HTERT RPE-1 (cell line): ENCODE measurements around the gene TEPSIN.

Source experiments
- in situ Hi-C: fragments of 300-500 bp; cut with MboI; formaldehyde crosslinking; loops from 4 replicates; pipeline ENCODE4 v1.14.3; 2020; ENCODE audit warnings: low sequenced_read_pairs

The TEPSIN gene

DNA sequence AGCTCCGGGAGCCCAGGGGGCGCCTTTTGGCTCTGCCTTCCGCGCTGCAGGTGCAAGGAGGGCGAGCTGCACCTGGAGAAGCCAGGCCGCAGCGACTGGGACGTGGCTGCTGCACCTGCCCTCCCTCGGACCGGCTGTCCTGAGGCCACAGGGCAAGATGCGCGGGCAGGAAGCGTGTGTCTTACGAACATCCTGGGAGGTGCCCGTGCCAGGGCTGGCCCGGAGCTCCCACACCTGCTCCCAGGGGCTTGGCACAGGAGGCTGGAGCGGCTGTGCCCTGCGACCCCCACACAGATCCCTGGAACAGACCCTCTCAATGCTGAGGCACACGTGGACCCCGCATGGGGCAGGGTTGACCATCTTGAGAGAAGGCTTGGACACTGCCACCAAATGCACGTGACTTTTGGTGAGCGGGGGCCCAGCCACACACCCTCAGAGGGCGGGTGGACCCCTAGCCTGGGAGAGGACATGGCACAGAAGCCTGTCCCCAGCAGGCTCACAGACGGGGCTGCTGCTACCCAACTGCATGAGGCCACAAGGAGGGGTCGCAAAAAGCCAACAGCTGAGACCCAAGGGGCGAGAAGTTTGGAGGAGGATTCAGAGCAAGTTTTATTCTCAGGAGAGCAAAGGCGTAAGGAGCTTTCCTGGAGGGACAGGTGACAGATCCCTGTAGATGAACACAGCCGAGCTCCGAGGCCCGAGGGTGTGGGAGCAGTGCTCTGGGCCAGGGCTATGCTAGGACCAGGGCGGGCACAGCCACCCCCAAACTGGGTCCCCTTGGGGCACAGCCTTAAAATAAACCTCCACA is 11.6 kb upstream of the TEPSIN start:
- in situ Hi-C loops = no loop called here

DNA sequence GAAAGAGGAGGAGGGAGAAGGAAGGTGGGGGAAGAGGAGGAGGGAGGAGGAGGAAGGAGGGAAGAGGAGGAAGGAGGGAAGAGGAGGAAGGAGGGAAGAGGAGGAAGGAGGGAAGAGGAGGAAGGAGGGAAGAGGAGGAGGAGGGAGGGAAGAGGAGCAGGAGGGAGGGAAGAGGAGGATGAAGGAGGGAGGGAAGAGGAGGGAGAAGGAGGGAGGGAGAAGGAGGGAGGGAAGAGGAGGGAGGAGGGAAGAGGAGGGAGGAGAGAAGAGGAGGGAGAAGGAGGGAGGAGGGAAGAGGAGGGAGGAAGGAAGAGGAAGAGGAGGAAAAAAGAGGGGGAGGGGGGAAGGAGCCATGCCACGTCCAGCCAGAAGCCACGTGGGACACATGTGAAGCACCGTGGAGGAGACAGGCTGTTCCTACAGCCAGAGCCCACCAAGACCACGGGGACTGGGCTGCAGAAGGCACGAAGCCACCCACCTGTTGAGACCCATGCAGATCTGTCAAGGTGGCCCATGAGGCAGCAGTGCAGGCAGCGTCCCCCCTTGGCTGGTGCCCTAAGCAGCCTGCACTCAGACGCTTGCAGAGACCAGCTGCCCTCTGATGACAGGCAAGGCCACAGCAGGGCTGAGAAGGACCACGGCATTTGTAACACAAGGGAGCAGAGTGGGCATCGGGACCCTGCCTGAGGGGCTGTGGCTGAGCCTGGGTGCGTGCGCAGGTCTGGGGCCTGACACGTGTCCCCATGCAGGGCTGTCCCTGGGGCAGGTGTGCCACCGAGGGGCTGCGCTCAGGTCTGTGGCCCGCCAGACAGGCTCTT is 10.6 kb upstream of the TEPSIN start:
- in situ Hi-C loops = no loop called here

DNA sequence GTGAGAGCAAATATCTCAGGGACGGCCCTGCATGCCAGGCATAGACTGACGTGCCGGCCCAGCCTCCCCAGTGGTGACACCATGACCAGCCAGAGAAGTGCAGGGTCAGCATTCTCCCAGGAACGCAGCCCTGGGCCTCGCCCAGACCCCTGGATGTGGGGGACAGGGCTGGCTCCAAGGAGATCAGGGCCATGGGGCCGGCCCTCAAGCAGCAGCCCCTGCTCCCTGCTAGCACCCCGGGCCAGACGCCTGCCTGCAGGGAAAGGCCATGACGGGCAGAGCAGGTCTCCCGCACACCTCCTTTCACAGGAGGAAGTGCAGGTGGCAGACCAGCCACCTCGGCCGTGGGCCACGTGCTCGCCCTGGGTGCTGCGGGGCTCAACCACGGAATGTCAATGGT is 9.8 kb upstream of the TEPSIN start:
- in situ Hi-C loops = no loop called here

DNA sequence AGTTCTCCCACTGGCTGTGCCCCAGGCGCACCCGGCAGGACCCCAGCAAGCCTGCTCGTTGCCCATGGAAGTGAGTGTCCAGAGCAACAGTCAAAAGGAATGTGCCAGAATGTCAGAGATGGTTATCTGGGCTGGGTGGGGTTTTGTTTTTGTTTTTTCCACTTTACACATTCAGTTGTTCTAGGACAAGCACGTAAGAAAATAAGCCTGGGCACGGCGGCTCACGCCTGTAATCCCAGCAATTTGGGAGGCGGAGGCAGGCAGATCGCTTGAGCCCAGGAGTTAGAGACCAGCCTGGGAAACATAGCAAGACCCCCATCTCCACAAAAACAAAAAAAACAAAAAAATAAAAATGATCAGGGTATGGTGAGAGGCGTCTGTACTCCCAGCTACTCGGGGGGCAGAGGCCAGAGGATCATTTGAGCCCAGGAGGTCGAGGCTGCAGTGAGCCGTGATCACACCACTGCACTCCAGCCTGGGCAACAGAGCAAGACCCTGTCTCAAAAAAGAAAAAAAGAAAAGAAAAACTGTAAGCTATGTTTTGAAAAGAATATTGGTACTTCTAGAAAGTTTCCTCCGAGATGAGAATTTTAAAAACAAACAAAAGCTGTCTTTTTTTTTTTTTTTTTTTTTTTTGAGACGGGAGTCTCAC is 8.6 kb upstream of the TEPSIN start:
- in situ Hi-C loops = no loop called here

DNA sequence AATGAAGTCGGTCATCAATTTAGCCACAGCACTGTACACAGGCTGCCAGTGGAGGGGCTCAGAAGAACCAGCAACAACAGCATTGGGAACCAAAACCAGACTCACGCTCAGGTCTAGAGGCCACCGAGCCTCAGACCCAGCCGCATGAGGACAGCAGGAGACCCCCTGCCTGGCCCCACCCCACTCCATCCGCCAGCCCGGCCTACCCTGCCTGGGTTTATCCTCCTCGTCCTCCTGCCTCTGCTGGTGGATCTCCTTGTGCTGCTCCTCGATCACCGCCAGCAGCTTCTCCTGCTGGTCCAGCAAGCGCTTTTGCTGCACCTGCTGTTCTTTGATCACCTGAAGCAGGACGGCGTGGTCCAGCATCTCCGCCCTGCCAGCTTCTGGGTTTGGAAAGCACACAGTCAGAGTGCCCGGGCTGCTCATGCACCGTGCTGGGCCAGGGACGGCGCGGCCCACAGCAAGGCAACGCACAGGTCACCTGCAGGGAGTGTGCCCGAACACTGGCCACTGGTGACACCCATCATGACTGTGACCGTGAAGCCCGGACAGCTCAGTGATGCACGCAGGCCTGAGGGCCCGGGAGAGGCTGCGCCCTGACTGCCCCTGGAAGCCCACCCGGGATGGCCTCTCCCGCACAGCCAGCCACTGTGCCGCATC is 8.0 kb upstream of the TEPSIN start:
- in situ Hi-C loops = no loop called here

DNA sequence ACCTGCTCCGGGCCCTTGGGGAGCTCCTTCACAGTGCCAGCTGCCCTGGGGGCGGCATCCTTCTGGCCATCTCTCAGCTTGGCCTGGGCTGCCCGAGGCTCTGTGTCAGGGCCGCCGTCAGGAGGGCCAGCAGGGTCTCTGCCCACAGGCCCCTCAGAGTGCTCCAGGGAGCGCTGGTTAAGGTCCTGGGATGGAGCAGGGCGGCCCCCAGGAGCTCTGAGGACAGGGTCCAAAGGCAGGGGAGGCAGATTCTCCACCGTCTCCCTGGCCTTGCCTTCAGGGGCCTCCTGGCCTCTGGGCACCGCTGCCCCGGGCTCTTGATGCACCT is 7.5 kb upstream of the TEPSIN start:
- in situ Hi-C loops = no loop called here

DNA sequence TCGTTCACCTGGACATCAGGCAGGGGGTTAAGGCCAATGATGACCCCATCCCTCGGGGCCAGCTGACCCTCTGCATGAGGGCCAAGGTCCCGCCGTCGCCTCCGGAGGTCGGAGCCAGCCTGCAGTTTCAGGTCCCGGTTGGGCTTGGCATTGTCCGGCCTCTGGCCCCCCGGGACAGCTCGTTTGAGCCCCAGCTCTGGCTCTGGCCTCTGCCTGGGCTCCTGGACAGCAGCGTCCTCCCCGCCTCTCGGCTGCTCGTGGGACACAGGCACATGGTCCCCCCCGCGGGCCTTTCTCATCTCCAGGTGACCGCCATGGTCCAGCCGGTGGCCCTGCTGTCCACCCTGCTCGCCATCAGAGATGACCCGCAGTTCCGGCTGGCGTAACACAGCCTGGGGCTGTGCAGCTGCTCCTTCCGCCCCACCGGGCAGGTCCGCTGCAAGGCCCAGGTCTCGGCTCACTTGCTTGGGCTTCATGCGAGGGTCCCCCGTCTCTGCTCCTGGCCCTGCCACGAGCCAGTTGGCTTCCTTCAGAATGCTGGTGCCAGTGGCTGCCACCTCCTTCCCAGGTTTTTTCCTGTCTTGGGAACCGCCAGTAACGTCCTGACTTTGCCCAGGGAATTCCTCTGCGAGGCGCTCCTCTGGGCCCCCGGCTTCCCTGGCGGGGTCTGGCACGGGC is 6.9 kb upstream of the TEPSIN start:
- in situ Hi-C loops = no loop called here

DNA sequence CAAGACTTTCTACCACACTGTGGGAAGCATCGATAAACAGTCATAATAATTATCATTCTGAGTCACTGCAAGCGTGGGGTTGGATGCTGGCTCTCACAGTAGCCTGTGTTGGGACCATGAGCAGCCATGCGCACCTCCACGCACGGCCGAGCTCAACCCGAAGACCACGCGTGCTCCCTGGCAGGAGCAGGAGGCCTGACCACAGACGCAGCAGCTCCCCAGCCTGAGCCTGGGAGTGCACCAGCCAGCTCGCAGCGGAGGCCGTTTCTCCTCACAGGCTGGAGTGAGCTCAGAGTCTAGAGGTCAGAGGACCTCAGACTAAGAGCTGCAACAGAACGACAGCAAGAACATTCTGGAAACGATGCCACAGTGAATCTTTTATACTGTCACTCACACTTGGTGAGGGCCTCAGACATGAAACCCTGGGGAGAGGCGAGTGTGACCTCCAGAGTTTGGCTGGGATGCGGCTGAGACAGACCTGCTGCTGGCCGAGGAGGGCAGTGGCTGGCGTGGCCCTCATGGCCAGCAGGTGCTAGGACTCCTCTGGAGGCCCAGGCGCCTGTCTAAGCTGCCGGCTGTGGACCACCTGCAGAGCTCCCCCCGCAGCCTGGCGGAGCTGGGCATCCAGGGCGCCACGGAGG is 6.3 kb upstream of the TEPSIN start:
- in situ Hi-C loops = no loop called here

DNA sequence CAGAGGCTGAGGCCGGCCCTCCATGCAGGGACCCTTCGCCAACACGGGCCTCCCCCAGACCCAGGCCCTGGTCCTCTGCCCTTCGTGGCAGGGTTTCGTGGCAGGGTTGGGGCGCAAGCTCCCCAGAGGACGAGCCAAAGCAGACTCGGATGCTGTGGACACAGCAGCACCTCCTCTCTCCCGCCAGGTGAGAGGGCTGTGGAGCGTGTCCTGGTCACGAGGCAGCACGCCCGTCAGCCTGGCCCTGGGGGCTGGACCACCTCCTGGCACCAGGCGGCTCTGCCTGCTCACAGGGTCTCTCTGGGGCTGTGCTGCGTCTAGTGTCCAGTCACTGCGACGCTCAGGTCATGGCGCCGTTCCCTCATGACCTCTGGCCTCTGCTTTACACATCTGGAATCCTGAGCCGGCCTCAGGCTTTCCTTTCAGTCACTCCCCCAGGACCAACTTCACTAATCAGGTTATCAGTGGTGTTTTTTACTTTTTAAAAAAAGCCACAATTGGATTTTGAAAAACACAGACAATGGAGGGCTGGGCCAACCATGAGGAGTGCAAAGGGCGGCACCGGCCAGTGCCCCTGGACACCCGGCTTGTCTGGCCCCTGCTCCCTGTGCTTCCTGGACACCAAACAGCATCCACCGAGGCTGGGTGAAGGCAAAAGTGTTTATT is 5.6 kb upstream of the TEPSIN start:
- in situ Hi-C loops = no loop called here

DNA sequence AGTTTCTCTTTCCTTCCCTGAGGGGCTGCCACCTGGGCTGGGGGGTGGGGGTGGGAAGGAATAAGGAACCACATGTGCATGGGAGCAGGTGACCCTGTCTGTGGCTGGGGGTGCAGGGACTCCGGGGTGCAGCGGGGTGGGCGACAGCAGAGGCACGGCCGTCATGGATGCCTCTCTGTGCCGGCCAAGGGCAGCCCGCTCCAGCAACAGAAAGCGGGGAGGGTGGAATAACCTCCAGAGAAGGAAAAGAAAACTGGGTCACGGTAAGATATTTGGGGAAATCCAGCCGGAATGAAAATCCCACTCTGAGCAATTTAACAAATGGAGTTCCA is 4.4 kb upstream of the TEPSIN start:
- in situ Hi-C loops = no loop called here

DNA sequence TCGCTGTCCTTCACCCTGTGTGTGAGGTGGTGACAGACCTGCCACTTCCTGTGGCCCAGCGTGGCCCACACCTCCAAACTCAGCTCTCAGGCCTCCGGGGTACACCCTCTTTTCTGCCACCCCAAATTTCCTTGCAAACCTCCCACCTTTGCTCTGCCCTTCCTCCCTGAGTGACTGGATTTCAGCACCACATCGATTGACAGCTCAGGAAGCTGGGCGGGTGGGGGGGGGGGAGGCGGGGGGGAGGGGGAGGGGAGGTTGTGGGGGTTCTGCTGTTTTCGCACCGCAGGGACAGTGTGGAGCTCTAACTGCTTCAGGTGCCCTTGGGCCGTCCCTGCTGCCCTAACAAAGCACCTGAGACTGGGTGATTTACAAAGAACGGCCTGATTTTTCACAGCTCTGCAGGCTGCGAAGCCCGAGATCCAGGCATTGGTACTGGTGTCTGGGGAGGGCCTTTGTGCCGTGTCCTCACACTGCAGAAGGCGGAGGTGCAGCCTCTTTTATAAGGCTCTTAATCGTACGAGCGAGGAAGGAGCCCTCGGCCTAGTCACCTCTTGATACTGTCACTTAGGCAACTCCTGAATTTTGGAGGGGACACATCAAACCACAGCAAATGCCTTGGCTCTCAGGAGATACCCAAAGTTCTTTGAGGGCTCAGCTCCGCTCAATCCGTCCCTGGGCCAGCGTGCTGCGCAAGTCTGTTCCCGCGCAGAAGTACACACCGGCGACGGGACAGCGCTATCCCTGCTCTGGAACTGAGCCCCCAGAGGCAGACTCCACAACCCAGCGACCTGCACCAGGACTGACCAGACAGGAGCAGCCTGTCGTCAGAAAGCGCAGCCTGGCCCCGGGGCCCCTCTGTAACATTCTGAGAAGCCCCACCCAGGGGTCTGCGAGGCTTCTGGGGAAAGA is 3.8 kb upstream of the TEPSIN start:
- in situ Hi-C loops = no loop called here

DNA sequence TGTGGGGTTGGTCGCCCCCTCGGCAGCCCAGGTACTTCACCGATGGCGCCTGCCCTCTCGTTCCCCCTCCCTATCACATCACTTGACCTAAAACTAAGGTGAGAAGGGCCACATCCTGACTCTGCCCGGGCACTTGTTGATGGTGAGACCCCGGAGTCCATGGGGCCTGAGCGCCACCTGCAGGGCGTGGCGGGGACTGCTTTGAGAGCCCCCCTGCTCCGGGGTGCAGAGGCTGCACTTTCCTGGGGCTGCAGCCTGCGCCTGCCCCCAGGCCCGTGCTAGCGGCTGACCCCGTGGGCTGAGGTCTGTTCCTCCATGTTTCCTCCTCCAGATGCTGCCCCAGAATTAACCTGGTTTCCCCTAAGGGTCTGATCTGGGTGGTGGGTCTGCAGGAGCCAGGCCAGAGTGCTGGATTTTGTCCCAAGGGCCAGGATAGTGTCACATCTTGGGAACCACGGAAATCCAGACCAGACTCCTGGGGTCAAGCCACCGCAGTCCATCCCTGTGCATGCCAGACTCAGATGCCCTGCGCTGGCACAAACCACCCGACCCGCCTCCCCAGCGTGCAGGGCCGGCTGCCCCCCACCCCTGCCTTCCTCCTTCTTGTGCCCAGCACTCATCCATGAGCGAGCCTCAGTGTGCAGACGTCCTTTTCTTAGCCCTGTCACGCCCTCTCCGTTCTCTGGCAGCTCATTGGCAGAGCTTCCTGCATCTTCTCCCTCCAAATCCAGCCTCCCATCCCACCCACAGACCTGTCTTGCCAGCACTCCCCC is 3.0 kb upstream of the TEPSIN start:
- in situ Hi-C loops = no loop called here

DNA sequence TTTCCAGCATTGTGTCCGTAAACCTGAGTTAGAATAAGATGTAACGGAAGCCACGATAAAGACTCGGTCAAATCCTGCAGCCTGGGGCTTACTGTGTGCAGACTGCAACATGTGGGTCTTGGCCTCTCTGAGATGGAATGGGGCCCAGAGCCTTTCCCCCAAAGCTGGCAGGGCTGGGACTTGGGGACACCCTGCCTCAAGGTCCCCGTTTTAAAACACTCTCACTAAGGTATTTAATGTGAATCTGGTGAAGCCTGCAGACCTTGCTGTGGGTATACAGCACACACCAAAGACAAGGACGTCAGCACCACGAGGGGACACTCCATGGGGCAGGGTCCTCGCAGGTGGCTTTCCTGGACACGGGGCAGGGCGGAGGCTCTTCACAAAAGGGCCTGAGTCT is 2.3 kb upstream of the TEPSIN start:
- in situ Hi-C loops = no loop called here

DNA sequence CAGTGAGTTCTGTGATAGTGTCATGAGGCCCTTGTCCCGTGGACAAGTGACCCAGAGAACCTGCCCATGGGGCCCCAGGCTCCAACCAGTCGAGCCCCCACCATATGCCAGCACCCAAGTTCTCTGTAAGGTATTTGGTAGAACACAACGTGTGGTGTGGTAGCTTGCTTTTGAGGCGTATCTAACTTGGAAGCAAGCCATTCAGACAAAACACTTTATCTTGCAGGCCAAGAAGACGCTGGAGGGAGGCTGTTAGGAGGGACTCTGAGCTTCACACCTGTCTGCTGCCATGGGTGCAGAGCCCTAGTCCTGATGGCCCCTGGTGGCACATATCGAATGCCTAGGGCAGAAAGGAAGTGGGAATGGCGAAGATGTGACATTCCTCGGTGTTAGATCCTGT is 1.9 kb upstream of the TEPSIN start:
- in situ Hi-C loops = no loop called here

DNA sequence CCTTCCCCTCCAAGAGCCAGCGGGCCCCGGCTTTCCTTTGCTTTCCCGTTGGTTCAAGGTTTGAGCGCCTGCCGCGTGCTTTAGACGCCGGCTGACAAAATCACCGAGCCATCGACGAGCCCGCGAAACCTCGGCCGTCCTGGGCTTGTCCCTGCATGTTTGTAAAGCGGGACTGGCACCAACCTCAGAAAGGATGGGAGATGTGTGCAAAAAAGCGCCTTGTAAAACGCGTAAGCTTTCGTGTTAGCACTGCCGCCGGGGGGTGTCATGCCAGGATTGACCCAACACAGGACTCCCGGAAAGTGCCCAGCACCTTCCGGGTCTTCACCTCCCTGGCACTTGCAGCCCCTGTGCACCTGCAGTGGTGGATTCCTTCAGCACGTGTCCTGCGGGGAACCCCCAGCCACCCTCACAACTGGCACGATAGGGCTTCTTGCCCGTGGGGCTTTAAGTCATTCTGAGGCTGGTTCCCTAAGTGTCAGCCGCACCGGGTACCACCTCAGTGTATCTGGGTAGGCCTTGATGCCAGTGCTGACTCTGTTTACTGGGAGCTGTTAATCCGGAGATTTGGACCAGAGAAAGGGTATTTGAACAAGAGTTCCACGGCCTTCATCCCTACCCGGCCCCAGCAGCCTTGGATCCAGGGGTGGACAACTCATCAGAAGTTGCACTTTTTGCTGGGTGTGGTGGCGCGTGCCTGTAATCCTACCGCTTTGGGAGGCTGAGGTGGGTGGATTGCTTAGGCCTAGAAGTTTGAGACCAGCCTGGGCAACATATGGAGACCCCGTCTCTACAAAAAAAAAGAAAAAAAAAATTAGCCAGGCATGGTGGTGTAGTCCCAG is 1.1 kb upstream of the TEPSIN start:
- in situ Hi-C loops = no loop called here

DNA sequence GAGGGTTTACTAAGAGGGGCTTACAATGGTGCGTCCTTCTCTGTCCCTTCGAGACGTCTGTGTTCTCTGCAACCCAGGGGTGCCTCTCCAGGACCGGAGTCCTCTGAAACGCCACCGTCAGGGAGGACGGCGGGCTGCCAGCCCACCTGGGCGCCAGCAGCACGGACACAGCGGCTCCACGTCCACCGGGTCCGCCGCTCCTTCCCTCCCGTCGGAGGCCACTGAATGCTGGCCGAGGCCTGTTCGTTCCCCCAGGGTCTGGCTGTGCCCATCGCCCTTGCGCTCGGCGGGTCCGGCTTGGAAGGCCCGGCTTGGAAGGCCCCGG is 403 bp downstream of the TEPSIN start:
- in situ Hi-C loops = no loop called here
